IPS DF 19.7 (cell line): ENCODE data around the gene BAIAP2L1.

ENCODE experiments used
- DNase-seq: peaks from one replicate; pipeline ENCODE4 v3.0.0-alpha.2; 2013; ENCODE audit warnings: low read depth, low spot score

Gene BAIAP2L1

DNA sequence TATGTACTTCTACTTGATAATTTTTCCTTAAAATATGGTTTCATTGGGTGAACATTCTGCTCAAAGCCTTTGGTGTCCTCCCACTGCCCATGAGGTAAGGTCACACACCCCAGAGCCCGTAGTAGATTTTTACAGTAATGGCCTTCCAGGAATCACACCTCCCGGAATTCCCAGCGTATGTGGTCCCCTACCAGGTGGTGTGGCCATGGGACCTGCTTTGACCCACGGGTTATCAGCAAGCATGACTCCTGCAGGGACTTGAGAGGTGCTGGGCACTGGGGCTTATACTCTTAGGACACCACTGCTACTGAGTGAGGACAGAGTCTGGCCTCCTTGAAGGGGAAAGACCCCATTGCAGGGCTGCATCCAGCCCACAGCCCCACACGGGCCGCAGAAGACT lies 42.2 kb downstream of the BAIAP2L1 start:
- DNase-seq, result no peak

DNA sequence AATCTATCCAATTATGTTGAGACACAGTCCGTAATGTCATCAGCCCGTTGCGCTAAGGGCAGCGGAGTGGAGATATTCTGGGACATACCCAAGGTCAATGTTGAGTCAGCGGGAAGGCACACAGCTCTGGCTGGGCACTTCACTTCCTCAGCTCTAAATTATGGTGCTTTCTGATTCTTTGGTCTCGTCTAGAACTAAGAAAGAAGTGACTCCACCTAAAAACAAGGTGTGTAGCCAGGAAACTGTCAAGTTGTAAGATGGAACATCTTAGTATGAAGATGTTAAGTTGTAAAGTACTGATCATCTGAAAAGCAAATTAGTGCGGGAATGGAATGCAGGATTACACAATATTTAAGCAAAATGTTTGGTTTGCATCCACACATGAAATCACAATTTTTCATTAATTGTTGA lies 43.1 kb downstream of the BAIAP2L1 start:
- no peak for DNase-seq

DNA sequence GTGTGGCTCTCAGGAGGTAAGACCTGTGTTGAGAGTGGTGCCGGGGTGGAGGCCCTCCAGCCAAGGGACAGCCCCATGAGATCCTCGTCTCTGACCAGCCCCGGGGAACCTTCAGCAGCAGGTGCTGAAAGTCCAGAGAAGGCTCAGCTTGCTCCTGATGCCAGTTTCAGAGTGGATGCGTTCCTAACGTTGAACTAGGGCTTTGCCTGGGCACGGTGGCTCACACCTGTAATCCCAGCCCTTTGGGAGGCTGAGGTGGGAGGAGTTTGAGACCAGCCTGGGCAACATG lies 45.7 kb downstream of the BAIAP2L1 start:
- no peak for DNase-seq

- DNase-seq, result no peak
Measured at GRCh38 chr7:98354511-98355249, 46.2 kb downstream of the BAIAP2L1 start.

DNA sequence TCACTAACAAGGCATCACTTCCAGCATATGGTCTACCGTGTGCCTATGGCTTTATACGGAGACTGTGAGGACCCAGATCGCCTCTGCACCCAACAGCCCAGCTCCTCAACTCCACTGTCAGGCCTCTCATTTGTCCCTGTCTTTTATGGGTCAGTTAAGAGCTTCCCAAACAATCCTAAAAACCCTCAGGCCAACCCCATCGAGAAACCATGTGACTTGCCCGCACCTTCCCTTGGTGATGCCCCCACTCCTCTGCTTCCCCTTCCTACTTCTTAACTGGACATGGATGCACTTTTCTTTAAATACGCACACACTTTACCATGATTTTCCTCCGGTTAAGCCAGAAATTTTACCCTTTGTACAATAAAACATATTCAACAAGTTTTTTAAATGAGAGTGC lies 46.8 kb downstream of the BAIAP2L1 start:
- DNase-seq, result no peak

DNA sequence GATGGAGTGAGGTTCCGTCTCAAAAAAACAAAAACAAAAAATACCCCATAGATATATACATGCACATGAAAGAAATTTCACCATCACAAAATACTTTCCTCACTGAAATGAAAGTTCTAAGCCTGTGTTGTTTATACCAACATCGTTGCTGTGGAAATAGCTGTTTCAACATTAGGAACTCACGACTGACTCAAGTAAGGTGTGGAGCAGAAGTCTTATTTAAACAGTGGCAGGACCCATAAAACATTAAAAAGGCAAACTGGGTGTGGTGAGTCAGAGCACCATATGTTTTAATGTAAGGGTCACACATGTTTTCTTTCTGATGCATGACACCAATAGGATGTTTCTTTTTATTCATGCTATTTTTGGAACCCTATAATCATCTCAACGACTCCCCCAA lies 48.3 kb downstream of the BAIAP2L1 start:
- no peak for DNase-seq

DNA sequence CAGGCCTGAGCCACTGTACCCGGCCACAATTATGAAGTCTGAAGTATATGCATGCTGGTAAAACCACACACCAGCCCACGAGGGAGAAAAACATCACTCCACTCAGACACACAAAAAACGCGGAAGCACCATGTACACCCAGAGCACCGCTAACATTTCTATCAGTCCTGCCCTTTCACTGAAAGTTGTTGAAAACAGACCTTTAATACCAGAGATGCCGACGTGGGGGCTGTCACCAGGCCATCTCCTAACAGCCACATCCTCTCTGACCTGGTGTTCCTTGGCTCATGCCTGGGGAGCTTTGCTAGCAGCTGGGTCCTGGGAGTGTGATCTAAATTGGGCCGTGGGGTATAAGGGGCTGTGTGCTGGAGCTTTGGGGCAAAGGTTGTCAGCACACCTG lies 49.8 kb downstream of the BAIAP2L1 start:
- no peak for DNase-seq

- no peak for DNase-seq
Measured at GRCh38 chr7:98348726-98349474, 52.0 kb downstream of the BAIAP2L1 start.

DNA sequence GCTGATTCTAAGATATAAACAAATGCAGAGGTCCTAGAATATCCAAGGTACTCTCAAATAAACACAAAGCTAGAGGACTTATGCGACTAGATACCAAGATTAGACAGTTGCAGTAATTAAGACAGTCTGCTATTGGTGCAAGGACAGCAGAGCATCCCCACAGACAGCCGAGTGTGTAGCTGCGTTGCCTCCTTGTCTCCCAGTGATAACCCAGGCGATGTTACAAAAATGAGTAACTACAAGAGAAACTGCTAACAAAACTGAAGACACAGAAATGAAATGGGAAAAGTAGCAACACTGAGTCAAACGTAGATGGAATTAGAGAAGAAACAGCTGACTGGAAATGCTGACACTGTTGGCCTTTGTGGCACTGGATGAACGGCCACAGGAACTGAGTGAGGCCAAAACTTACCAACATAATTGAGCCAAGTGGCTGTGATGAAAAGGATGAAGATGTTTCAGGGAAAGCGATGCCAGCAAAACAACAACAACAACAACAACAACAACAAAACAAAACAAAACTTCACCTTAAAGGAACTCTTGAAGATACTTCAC lies 54.3 kb downstream of the BAIAP2L1 start:
- DNase-seq, result no peak

DNA sequence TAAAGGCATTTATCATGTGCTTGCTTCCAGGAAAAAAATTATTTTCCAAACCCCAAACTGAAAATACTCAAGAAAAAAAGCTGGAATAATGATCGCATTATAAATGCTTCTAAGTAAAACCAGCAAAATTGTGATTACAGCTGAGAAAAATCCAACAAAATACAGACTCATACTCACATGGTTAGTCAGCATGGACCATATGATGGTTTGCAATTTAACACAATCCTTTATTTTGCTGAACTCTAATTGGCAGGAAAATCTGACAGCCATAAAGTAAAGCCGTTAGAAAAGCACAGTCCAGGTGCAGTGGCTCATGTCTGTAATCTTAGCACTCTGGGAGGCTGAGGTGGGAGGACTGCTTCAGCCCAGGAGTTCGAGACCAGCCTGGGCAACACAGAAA lies 59.8 kb downstream of the BAIAP2L1 start:
- no peak for DNase-seq

GRCh38 chr7:98339043-98339442 lies 61.8 kb downstream of the BAIAP2L1 start:
- DNase-seq, result no peak

DNA sequence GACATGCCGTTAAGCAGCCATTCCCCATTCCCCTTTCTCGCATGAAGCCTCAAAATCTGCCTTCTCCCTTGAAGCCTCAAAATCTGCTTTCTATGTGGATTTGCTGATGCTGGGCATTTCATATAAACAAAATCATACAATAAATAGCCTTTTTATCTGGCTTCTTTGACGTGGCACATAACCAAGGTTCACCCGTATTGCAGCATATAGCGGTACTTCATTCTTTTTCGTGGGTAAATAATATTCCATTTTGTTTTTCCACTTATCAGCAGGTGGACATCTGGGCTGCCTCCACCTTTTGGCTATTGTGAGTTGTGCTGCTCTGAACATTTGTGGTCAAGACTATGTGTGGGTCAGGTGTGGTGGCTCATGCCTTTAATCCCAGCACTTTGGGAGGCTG lies 62.4 kb downstream of the BAIAP2L1 start:
- DNase-seq, result no peak

DNA sequence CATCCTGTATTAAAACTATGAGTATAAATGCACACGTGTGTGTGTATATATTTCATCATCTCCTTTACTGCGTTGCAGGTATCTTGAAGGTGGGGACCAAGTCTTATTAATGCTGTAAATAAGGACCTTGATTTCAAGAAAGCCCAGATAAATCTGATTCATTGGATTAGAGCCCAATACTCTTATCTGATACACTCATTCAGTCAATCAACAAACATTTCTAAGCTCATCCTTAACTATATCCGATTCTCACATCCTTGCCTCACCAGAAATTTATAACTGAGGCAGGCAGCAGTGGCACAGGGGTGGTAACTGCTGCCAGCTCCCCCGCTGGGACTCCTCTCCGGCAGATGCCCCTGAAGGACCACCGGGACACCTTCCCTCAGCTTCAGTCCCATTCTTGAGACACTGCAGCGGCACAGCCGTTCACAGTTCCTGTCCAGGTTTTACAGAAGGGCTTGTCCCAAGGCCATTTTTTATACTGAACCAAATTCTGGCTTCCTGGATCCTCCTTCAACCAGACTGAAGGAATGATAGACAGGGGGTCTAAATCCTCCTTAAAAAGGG lies 65.4 kb downstream of the BAIAP2L1 start:
- DNase-seq, result no peak

DNA sequence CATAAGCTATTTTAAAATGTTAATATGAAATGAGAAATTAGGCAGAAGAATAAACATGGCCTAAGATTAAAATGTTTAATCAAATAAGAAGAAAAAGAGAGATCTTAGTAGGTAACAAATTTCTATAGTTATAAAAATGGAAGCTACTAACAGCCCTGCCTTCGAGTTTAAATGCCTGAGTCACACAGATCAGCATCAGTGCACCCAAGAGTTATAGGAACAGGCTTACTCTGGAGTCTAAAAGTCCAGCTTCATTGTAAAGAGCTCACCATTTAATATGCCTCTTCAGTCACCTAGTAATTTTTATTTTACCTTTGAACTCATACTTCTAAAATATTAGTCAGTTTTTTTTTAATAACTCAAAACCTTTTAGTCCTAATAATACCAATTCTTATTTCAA lies 66.8 kb downstream of the BAIAP2L1 start:
- no peak for DNase-seq

DNA sequence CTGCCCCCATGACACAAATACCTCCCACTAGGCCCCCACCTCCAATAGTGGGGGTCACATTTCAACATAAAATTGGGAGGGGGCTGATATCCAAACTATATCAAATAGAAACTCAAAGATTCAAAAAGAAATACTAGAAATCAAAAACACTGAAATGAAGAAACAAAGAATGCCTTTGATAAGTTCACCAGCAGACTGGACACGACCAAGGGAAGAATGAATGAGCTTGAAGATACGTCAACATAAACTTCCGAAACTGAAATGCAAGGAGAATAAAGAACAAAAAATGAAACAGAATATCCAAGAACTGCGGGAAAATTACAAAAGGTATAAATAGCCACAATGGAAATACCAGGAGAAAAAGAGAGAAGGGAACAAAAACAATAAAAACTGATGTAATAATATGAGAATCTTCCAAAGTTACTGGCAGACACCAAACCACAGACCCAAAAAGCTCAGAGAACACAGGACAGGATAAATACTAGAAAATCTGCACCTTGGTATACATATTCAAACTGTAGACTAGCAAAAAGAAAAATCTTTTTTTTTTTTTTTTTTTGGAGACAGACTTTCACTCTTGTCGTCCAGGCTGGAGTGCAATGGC lies 69.9 kb downstream of the BAIAP2L1 start:
- no peak for DNase-seq

DNA sequence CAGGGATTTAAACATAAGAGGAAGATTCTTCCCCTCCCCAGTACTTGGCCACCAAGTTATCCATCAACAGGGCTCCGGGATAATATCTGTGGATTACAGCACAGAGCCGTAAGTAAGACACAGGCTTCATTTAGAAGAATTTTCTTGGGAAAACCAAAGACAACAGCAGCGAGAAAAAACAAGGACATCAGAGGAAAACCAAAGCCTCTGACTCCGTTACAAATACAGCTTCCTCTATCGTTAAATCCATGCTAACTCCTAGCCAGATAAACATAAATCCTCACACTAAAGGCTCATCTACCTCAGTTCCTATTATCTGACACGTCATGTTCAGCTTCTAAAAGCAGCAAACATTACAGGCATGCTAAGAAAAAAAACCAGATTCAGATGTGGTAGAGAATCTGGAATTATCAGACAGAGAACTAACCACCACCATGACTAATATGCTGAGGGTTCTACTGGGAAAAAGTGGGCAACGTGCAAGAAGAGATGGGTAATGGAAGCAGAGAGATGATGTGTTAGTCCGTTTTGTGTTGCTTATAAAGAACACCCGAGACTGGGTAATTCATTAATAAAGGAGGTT lies 71.0 kb downstream of the BAIAP2L1 start:
- no peak for DNase-seq

- DNase-seq, result no peak
Measured at GRCh38 chr7:98329100-98329790, 71.6 kb downstream of the BAIAP2L1 start.

DNA sequence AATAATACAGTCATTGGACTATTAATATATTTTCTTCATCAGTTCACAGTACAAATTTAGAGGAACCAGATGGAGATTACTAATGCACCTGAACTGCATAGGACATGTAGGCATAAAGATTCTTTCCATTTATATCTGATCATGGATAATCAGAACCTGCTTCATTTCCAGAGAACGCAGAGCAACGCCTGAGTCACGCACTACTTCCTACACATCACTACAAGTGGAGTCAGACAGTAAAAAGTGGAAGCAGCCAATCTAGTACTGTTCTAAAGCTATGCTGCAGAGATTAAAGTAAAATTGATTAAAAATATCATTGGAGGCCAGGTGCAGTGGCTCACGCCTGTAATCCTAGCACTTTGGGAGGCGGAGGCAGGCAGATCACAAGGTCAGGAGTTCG lies 76.1 kb downstream of the BAIAP2L1 start:
- DNase-seq, result no peak

GRCh38 chr7:98323597-98324322 lies 77.1 kb downstream of the BAIAP2L1 start:
- peak; percentile 45 for DNase-seq

GRCh38 chr7:98322331-98323270 lies 78.3 kb downstream of the BAIAP2L1 start:
- no peak for DNase-seq
